ENCODE results near the gene CCL19.

CCL19 gene

DNA sequence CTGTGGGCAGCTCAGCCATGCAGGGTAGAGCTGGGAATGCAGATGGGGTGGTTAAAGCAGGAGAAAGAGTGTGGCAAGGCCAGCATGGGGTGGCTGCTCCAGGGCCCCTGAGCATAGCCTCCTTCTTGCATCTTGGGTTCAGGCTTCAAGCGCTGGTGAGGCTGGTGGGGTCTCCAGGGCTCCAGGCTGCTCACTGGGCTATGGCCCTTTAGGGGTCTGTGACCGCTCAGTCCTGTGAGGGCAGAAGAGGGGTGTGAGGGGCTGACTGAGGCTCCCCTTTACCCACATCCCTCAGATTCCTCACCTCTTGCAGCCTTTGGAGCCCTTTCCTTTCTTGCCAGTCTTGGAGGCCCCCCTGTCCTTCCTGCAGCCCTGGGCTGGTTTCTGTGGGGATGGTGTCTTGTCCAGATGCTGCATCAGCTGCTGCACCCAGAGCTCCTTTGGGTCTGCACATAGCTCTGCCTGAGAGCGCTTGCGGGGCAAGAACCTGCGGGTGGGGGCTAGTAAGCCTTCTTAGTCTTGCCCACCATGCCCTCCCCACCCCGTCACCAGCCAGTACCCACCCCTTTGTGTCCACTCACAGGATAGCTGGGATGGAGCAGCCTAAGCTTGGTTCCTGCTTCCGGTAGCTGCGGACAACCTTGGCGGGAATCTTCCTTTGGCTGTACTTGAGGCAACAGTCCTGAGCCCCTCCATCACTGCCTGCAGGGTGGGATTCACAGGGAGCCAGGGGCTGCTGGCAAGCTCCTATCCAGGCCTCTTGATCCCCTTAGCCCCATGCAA is 18.3 kb upstream of the CCL19 start:
- no peak for TF ChIP-seq SUZ12 (IDR thresholded peaks at IDR 0.05; ENCODE audit: extremely low read depth, insufficient read depth, insufficient read length)
- TF ChIP-seq YY1 (IDR thresholded peaks at IDR 0.05; ENCODE audit: insufficient read depth, insufficient read length): no peak
- TF ChIP-seq ZNF274 (IDR thresholded peaks at IDR 0.05; ENCODE audit: low read depth, low read length): no peak
- no peak overlapping the region for H3K9ac ChIP-seq (ENCODE audit: insufficient read length, low read depth)
- no peaks in the 10 kb centered on the region for H3K4me1 ChIP-seq (ENCODE audit: insufficient read depth, insufficient read length)
- 0 out of 2 replicates have a peak, but pooled peaks cover 1% of the 10 kb centered on the region for H3K9me3 ChIP-seq (ENCODE audit: insufficient read depth, low read length)
- H3K36me3 ChIP-seq (ENCODE audit: insufficient read depth, insufficient read length, low read length): no peaks in the 10 kb centered on the region
- no peak for DNase-seq (ENCODE audit: low read depth, low spot score)
- no peaks in the 10 kb centered on the region for H3K27me3 ChIP-seq (ENCODE audit: insufficient read depth, insufficient read length)
- H3K4me3 ChIP-seq (ENCODE audit: insufficient read length, low read depth): no peak overlapping the region

DNA sequence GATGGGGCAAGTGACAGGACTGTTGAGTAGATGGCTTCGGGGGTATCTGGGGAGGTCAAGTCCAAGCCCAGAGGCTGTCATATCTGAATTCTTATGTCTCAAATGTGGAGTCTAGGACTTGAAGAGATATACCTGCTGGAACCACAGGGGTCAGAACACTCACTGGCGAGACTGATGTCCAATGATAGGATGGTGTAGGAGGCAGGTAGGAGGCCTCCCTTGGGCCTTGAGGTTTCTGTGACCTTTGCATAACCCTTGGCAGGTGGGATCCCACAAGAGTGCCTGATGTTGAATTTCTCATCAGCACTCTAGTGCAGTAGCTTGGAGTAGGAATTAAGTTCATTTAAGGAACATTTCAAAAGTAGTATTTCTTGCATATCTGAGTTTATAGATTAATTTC is 16.1 kb upstream of the CCL19 start:
- H3K9ac ChIP-seq (ENCODE audit: insufficient read length, low read depth): no peak overlapping the region
- H3K4me1 ChIP-seq (ENCODE audit: insufficient read depth, insufficient read length): no peaks in the 10 kb centered on the region
- no peaks in the 10 kb centered on the region for H3K36me3 ChIP-seq (ENCODE audit: insufficient read depth, insufficient read length, low read length)
- TF ChIP-seq SUZ12 (IDR thresholded peaks at IDR 0.05; ENCODE audit: extremely low read depth, insufficient read depth, insufficient read length) (no peak), YY1 (IDR thresholded peaks at IDR 0.05; ENCODE audit: insufficient read depth, insufficient read length) (no peak), ZNF274 (IDR thresholded peaks at IDR 0.05; ENCODE audit: low read depth, low read length) (no peak)
- no peak for DNase-seq (ENCODE audit: low read depth, low spot score)
- no peaks in the 10 kb centered on the region for H3K27me3 ChIP-seq (ENCODE audit: insufficient read depth, insufficient read length)
- peaks cover 19% of the 10 kb centered on the region; the same call in 1 of the 2 replicates for H3K9me3 ChIP-seq (ENCODE audit: insufficient read depth, low read length)
- H3K4me3 ChIP-seq (ENCODE audit: insufficient read length, low read depth): no peak overlapping the region

- peak overlapping the region; percentile 46 for H3K4me3 ChIP-seq (ENCODE audit: insufficient read length, low read depth)
- H3K9ac ChIP-seq (ENCODE audit: insufficient read length, low read depth): peak overlapping the region; percentile 74
- DNase-seq (ENCODE audit: low read depth, low spot score): peak; percentile 61
- H3K36me3 ChIP-seq (ENCODE audit: insufficient read depth, insufficient read length, low read length): no peaks in the 10 kb centered on the region
- H3K27me3 ChIP-seq (ENCODE audit: insufficient read depth, insufficient read length): peaks cover 35% of the 10 kb centered on the region
- H3K4me1 ChIP-seq (ENCODE audit: insufficient read depth, insufficient read length): no peaks in the 10 kb centered on the region
- TF ChIP-seq ZNF274 (IDR thresholded peaks at IDR 0.05; ENCODE audit: low read depth, low read length) (no peak), YY1 (IDR thresholded peaks at IDR 0.05; ENCODE audit: insufficient read depth, insufficient read length) (no peak), SUZ12 (IDR thresholded peaks at IDR 0.05; ENCODE audit: extremely low read depth, insufficient read depth, insufficient read length) (no peak)
- peaks cover 19% of the 10 kb centered on the region; the same call in 1 of the 2 replicates for H3K9me3 ChIP-seq (ENCODE audit: insufficient read depth, low read length)
These were observed 11.0 kb upstream of the CCL19 start for GRCh38 chr9:34701769-34702736.

- Histone ChIP-seq H3K9ac (ENCODE audit: insufficient read length, low read depth) (peak overlapping the region; percentile 74), H3K4me1 (ENCODE audit: insufficient read depth, insufficient read length) (no peaks in the 10 kb centered on the region)
- peak; percentile 36 for DNase-seq (ENCODE audit: low read depth, low spot score)
These were observed 10.1 kb upstream of the CCL19 start for GRCh38 chr9:34701023-34701768.

GRCh38 chr9:34694811-34695210 is 3.7 kb upstream of the CCL19 start:
- no peaks in the 10 kb centered on the region for H3K4me1 ChIP-seq (ENCODE audit: insufficient read depth, insufficient read length)
- H3K4me3 ChIP-seq (ENCODE audit: insufficient read length, low read depth): no peak overlapping the region
- TF ChIP-seq SUZ12 (IDR thresholded peaks at IDR 0.05; ENCODE audit: extremely low read depth, insufficient read depth, insufficient read length): no peak
- TF ChIP-seq YY1 (IDR thresholded peaks at IDR 0.05; ENCODE audit: insufficient read depth, insufficient read length): no peak
- TF ChIP-seq ZNF274 (IDR thresholded peaks at IDR 0.05; ENCODE audit: low read depth, low read length): no peak

More at GRCh38 chr9:34701023-34701768, 10.1 kb upstream of the CCL19 start:
- Histone ChIP-seq H3K9me3 (ENCODE audit: insufficient read depth, low read length) (peaks cover 19% of the 10 kb centered on the region; the same call in 1 of the 2 replicates), H3K4me3 (ENCODE audit: insufficient read length, low read depth) (peak overlapping the region; percentile 46), H3K27me3 (ENCODE audit: insufficient read depth, insufficient read length) (peaks cover 35% of the 10 kb centered on the region), H3K36me3 (ENCODE audit: insufficient read depth, insufficient read length, low read length) (no peaks in the 10 kb centered on the region)
- no peak for TF ChIP-seq YY1 (IDR thresholded peaks at IDR 0.05; ENCODE audit: insufficient read depth, insufficient read length)
- TF ChIP-seq SUZ12 (IDR thresholded peaks at IDR 0.05; ENCODE audit: extremely low read depth, insufficient read depth, insufficient read length): no peak
- TF ChIP-seq ZNF274 (IDR thresholded peaks at IDR 0.05; ENCODE audit: low read depth, low read length): no peak

GRCh38 chr9:34693560-34693959 is 2.5 kb upstream of the CCL19 start:
- TF ChIP-seq ZNF274 (IDR thresholded peaks at IDR 0.05; ENCODE audit: low read depth, low read length): no peak
- no peak for DNase-seq (ENCODE audit: low read depth, low spot score)
- no peak overlapping the region for H3K9ac ChIP-seq (ENCODE audit: insufficient read length, low read depth)
- no peaks in the 10 kb centered on the region for H3K27me3 ChIP-seq (ENCODE audit: insufficient read depth, insufficient read length)
- no peaks in the 10 kb centered on the region for H3K4me1 ChIP-seq (ENCODE audit: insufficient read depth, insufficient read length)
- H3K36me3 ChIP-seq (ENCODE audit: insufficient read depth, insufficient read length, low read length): no peaks in the 10 kb centered on the region
- H3K9me3 ChIP-seq (ENCODE audit: insufficient read depth, low read length): no peaks in the 10 kb centered on the region
- no peak overlapping the region for H3K4me3 ChIP-seq (ENCODE audit: insufficient read length, low read depth)

More at GRCh38 chr9:34694811-34695210, 3.7 kb upstream of the CCL19 start:
- Histone ChIP-seq H3K9me3 (ENCODE audit: insufficient read depth, low read length) (no peaks in the 10 kb centered on the region), H3K9ac (ENCODE audit: insufficient read length, low read depth) (no peak overlapping the region), H3K36me3 (ENCODE audit: insufficient read depth, insufficient read length, low read length) (no peaks in the 10 kb centered on the region), H3K27me3 (ENCODE audit: insufficient read depth, insufficient read length) (peaks cover 12% of the 10 kb centered on the region)
- DNase-seq (ENCODE audit: low read depth, low spot score): no peak
